ENCODE measurements around the gene C2CD3.
"Not testable (repeated sequence)": the region's sequence is repeated elsewhere in the genome, so short reads cannot be mapped to it uniquely, and the experiment has no call there.

Gene C2CD3

DNA sequence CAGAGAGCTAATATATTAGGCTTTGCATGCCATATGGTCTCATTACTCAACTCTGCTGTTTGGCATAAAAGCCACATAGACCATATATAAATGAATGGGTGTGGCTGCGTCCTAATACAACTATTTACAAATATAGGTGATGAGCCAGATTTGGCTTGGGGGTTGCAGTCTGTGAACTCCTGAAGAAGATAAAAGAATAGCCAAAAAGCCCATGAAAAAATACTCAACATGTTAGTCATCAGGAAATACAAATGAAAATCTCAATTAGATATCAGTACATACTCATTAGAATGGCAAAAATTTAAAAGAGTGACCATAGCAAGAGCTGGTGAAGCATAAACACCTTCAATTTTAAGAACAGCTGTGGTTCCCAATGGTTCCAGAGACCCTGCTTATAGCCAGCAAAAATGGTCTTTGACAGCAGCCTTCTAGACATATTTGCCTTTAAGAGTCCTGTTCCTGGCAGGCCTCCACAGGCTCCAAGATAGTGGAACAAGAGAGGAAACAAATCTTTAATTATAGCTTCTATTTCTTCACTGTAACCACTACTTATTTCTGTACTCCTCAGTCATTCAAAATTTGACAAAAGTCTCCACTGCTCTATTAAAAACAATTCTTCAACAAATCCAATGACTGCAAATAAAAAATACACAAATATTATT, 16.1 kb downstream of the C2CD3 start:
- DNase-seq = no peak

DNA sequence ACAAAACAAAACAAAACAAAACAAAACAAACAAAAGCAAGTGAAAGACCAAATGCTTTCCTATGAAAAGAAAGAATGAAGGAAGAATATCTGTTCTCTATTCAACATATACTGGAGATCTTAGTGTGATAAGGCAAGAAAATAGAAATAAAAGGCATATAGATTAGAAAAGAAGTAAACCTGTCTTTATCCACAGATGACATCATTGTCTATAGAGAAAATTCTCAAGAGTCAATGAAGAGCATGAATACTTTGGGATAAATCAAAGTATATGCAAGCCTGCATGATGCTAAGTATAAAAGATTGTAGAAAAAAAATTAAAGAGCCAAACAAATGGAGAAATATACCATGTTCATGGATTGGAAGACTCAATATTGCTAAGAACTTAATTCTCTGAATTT, 17.6 kb downstream of the C2CD3 start:
- DNase-seq = no peak

DNA sequence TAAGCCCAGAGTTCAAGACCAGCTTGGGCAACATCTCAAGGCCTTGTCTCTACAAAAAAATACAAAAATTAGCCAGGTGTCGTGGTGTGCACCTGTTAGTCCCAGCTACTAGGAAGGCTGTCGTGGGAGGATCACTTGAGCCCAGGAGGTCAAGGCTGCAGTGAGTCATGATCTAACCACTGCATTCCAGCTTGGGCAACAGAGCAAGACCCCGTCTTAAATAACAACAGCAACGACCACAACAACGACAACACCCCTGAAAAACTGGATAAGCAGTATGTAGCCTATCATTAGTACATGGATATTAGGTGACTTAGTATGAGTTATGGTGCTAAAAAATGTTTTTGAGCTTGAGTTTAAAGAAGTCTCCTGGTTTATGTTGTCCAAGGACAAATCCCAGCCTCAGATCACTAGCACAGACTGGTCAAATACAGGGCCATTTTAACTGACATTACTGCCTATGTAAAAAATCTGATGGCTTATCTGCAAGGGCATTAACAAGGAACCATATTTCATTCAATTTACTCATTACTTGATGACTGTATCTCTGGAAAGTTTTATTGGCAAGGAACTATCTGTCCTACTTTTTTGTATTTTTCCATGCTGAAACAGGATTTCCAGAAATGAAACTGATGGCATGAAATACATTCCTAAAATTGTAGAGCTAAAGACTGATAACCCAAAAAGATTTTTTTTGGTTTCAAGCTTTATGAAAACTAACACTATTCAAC, 23.4 kb downstream of the C2CD3 start:
- DNase-seq = no peak

DNA sequence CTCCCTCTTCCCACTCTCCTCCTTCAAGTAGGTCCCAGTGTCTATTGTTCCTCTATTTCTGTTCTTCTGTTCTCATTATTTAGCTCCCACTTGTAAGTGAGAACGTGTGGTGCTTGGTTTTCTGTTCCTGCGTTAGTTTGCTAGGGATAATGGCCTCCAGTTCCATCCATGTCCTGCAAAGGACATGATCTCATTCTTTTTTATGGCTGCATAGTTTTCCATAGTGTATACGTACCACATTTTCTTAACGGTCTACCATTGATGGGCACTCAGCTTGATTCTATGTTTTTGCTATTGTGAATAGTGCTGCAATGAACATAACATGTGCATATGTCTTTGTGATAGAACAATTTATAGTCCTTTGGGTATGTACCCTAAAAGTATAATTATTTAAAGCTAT, 26.2 kb downstream of the C2CD3 start:
- DNase-seq = no peak

DNA sequence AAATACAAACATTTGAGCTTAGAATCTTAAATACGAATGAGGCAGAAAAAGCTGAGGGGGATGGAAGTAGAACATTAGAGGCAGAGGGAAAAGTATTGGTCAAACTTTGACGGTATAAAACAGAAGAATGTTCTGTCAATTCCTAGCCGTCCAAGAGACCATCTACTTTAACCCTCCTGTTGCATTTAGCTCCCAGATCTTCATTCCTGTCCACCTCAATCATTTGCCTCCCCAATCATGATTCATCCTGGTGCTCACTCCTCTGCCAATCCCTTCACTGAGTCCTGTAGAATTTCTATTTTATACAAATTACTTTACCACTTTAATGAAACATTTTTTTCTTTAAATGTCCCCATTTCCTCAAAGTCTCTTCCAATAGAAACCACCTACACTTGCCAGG, 28.2 kb downstream of the C2CD3 start:
- no peak for DNase-seq

DNA sequence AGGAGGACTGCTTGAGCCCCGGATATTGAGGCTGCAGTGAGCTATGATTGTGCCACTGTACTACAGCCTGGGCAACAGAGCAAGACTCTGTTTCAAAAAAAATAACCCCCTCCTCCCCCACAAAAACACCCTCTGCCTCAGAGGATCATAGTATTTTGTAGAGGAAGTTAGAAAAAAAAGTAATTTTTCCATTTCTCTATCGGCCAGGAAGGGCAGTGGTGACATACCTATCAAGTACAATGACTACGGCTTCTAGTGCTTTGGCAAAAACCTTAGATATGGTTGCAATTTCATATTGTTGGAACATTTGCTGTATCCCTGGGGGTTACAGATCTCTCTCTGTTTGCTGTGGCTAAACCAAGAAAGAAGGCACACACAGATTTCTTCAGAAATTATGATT, 28.9 kb downstream of the C2CD3 start:
- DNase-seq = no peak

DNA sequence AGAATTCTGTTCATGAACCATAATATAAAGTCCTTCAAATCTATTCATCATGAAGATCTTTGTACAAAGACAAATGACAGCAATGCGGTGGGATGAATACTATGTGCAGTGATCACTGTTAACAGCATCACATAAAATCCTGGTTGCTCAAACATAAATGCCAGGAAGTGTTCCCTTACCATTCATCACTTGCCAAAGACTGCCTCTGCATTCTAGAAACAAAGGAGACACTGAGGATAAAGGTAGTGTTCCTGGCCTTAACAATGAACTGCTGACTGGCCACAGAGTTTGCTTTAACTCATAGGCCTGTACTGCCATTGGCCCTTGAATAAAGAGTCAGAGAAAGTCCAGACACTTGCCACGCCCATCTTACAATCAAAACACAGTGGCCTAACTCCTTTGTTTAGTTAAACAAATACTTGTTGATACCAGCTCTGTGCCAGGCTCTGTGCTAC, 29.5 kb downstream of the C2CD3 start:
- DNase-seq = no peak

DNA sequence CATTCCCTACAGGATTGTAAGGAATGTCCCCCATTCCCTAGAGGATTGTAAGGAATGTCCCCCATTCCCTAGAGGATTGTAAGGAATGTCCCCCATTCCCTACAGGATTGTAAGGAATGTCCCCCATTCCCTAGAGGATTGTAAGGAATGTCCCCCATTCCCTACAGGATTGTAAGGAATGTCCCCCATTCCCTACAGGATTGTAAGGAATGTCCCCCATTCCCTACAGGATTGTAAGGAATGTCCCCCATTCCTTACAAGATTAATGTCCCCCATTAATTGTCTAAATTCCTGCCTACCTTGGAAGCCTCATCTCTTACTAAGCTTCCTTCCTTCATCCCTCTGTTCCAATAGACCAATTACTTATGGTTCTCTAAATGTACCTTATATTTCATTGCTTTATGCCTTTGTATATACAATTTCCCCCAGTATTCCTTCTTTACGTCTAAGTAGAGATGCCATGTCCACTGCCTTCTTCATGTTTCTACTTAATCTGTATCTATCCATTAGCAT, 30.8 kb downstream of the C2CD3 start:
- not testable (repeated sequence) for DNase-seq

DNA sequence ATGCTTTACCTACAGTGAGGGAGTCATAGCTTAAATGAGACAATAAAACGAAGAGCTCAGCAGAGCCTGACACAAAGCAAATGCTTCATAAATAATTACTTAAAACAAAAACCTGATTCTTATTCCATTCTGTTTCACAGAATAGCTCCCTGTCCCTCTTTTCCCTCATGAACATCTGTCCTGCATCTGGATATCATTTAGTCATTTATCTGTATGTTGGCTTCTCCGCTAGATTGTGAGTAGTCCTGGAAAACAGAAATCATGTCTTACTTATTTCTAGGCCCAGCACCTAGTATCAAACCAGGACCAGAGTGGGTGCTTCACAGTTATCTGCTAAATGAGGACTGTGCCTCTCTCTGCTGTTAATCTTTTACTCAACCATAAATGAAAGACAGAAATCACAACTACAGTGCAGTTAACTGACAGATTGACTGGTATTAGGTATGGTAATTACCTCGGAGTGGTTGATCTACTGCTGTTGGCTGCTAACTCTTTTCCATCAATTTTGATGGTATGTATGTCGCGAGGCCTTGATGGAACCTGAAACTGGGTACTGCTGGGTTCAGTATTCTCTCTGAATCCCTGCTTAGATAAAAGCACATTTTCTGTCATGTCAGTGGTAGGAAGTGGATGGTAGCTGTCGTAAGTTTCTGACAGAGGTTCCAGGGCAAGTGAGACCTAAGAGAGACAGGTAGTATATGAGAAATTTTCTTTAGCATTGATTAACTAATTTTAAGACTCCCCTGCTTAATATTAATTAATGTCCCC, 31.5 kb downstream of the C2CD3 start:
- DNase-seq = no peak

DNA sequence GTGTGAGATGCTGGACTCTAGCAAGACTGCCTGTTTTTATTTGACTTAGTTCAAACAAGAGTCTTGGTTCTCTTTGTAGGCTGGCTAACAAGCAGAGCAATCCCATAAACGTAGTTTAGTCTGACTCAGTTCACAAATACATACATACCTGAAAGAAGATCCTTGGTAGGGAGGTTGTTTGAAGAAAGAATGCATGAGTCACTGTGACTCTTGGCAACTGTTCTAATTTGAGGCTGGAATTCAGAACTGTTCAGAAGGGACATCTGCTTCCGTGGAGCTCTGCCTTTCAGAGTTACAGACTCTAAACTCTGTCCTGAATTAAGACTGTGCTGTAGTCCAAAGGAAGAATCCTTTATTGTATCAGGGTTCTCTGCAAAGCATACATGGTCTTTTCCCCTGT, 32.2 kb downstream of the C2CD3 start:
- DNase-seq = no peak

DNA sequence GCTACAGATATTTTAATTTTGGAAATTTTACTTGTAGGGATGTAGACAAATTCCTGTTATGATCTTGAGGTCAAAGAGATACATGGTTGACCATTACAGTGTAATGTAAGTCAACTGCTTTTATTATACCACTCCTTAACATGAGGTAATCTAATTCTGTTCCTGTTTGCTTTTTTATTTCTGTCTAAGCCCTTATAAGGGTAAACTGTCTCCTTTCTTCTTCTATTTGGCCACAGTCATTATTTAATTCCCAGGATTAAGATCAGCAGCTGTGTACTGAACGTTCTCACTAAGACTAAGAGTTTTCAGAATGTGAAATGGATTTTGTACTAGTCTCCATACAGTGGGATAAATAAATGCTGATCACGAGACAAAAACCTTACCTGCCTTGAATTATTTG, 32.8 kb downstream of the C2CD3 start:
- DNase-seq = no peak

DNA sequence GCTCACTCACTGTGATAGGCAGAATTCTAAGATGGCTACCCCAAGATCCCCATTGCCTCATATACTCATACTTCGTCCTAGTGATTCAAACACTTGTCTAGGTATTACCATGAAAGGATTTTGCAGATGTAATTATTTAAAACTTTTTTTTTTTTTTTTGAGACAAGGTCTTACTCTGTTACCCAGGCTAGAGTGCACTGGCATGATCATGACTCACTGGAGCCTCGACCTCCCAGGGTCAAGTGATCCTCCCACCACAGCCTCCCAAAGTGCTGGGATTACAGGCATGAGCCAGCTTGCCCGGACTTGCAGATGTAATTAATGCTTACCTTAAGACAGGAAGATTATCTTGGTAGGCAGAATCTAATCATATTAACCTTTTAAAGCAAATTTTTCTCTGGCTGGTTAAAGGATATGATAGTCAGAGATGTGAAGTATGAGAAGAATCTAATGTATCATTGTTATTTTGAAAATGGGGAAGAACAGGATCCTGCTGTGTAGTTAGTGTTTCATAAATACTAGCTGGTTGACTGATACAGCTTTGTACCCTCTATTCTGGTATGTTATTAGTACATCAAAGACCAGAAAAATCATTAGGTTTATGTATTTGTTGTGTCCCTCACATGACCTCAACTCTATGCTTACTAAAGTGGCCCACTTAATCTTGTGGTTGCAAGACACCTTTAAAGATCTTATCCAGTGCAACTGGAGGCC, 35.5 kb downstream of the C2CD3 start:
- DNase-seq = no peak

DNA sequence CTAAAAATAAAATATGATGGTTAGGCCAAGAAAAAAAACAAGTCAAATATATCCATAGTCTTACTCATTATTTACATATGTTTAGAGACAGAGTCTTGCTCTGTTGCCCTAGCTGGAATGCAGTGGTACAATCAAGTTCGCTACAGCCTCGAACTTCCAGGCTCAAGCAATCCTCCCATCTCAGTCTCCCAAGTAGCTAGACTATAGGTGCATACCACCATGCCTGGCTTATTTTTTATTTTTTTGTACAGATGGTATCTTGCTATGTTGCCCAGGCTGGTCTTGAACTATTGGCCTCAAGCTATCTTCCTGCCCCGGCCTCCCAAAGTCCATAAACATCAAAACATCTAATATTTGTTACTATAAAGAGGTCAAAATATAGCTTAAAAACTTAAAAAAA, 36.1 kb downstream of the C2CD3 start:
- no peak for DNase-seq

DNA sequence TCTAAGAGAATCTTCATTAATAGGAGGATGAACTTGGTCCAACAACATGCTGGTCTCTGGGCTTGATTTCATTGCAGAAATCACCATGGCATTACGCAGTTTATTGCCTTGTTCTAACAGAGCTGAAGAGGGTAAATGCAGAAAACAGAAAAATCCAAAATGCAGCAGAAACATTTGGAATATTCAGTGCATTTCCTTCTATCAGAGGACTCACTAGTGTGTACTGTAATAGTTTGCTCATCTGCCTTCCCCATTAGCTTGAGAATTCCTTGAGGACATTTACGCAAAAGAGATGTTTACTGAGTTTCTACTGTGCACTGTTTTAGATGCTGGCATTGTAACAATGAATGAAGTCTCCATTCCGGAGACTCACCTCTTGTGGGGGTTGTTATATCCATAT, 37.4 kb downstream of the C2CD3 start:
- DNase-seq = no peak

DNA sequence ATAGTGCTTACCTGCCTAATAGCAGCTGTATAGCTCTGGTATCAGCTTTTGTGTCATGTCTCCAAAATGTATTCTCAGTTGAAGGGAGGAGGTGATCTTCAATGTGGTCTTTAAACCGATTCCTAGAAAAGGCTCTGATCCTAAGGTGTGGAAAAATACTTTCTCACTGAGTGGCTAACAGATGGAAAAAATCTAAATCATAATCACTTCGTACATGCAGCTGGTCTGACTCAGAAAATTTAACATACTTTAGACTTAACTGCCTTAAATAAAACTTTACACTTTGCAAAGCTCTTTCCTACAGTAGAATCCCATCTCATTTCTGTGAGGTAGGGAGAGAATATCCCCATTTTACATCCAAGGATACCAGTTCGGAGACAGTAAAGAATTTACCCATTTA, 38.0 kb downstream of the C2CD3 start:
- no peak for DNase-seq

DNA sequence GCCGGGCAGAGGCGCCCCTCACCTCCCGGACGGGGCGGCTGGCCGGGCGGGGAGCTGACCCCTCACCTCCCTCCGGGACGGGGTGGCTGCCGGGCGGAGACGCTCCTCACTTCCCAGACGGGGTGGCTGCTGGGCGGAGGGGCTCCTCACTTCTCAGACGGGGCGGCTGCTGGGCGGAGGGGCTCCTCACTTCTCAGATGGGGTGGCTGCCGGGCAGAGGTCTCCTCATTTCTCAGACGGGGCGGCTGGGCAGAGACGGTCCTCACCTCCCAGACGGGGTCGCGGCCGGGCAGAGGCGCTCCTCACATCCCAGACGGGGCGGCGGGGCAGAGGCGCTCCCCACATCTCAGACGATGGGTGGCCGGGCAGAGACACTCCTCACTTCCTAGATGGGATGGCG, 41.7 kb downstream of the C2CD3 start:
- DNase-seq = not testable (repeated sequence)

DNA sequence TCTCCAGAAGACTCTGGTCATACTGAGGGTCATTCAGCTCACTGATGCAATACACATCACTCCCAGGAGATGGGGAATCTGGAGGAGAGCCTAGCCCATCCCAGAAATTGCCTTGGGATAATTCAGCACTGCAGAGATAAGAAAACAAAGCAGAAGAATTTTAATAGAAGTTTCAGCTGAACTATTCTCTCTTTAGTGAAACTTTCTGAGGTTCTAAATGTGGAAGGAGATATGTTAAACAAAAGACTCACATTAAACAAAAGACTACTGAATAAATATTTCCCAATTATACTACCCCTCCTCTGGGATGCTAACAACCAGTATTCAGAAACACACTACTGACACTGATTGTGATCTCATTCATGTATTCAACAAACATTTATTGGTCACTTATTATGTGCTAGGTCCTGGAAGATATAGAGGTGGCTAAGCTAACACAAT, 47.8 kb downstream of the C2CD3 start:
- DNase-seq = no peak

DNA sequence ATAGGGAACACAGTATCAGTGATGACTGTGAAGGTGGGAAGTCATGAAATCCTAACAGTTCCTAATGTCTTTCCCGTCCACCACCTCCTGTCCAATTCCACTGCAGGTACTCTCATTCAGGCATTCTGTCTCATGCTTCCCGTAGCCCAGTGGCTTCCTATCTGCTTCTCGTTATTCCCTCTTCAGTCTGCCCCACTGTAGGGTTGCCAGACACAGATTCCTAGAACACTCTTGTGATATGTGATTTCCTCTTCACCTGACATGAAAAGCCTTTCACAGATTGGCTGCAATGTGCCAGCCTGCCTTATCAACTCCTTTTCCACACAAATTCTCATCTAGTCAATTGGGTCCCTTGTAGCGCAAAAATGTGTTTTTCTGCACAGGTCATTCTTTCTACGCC, 49.0 kb downstream of the C2CD3 start:
- DNase-seq = no peak

DNA sequence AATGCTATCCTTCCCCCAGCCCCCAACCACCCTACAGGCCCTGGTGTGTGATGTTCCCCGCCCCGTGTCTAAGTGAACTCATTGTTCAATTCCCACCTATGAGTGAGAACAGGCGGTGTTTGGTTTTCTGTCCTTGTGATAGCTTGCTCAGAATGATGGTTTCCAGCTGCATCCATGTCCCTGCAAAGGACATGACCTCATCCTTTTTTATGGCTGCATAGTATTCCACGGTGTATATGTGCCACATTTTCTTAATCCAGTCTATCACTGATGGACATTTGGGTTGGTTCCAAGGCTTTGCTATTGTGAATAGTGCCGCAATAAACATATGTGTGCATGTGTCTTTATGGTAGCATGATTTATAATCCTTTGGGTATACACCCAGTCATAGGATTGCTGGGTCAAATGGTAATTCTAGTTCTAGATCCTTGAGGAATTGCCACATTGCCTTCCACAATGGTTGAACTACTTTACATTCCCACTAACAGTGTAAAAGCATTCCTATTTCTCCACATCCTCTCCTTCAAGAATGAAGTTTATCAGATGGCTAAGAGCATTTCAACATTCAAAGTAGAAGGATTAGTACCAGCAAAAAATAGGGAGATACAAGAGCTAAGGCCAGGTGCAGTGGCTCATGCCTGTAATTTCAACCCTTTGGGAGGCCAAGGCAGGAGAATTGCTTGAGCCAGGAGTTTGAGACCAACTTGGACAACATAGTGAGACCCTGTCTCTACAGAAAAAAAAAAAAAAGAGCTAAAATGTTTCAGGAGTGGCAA, 50.4 kb downstream of the C2CD3 start:
- not testable (repeated sequence) for DNase-seq

DNA sequence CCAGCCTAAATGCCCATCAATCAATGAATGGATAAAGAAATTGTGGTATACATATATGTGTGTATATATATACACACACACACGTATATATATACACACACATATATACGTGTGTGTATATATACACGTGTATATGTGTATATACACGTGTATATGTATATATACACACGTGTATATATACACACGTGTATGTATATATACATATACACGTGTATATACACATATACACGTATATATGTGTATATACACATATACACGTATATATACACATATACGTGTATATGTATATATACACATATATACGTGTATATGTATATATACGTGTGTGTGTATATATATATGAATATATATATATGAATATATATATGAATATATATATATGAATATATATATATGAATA, 54.1 kb downstream of the C2CD3 start:
- DNase-seq = no peak

DNA sequence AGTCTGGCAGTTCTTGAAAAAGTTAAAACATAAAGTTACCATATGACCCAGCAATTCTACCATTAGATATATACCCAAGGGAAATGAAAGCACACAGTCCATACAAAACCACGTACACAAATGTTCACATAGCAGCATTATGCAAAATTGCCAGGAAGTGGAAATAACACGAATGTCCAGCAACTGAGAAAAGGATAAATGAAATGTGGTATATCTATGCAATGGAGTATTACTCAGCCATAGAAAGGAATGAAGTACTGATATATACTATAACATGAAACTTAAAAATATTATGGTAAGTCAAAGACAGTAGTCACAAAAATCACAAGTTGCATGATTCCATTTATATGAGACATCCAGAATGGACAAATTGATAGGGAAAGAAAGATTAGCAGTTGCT, 57.9 kb downstream of the C2CD3 start:
- no peak for DNase-seq

DNA sequence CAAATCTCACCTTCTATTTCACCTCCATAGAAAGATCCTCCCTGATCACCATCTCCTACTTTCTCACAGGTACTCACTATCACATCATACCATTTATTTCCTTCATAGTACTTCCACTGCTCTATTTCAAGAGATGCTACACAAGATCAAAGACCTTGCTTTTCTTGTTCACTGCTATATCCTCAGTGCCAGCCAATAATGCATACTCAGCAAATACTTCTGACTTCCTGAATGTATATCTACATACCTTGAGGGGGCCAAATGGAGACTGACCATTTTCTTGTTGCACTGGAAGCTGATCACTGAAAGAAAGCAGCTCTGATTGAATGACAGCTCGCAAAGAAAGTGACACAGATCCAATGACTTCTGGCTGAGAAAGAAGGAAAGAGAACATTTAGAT, 64.7 kb downstream of the C2CD3 start:
- no peak for DNase-seq
